Panc1 (cell line): Measurements from ENCODE around the gene AIG1. TPM values are rescaled to one million over a fixed set of nuclear protein-coding genes. Genes with fewer than 3 reads are reported as not detected.

ENCODE experiments used
- ATAC-seq: fragments of 200-7000 bp; cut with Tn5 transposase; 2 replicates; pipeline ENCODE4 v1.9.1; 2020; ENCODE audit warnings: mild to moderate bottlenecking, moderate library complexity
- BruUV-seq: library from RNA; stranded (reverse); fragments of 400-500 nt; replicated peaks from 2 replicates; lab custom pipeline; 2021; lab: Mats Ljungman, UMichigan
- CTCF ChIA-PET: fragments of 300-600 bp; sonication (Branson Sonifier 250); formaldehyde crosslinking; loops from one replicate; lab custom pipeline; 2022; ENCODE audit warnings: antibody characterized with exemption; lab: Charles Lee
- POLR2A ChIA-PET: fragments of 300-600 bp; sonication (Branson Sonifier 250); formaldehyde crosslinking; loops from one replicate; lab custom pipeline; 2022; ENCODE audit warnings: antibody characterized with exemption; lab: Charles Lee
- DNase-seq: peaks from one replicate; pipeline ENCODE4 v3.0.0-alpha.2; 2010; ENCODE audit warnings: low read depth, low spot score
- H3K27ac ChIP-seq: 2 replicates; pipeline ENCODE4 v1.5.1; 2011; ENCODE audit warnings: mild to moderate bottlenecking, low read length, inconsistent platforms
- H3K27me3 ChIP-seq: fragments of 200-500 bp; sonication (Bioruptor generic); 2 replicates; pipeline ENCODE4 v1.6.0; 2014; ENCODE audit warnings: low read length, inconsistent platforms; ENCODE audit not compliant: control insufficient read depth, insufficient read depth
- H3K36me3 ChIP-seq: fragments of 200-500 bp; sonication (Bioruptor generic); 2 replicates; pipeline ENCODE4 v1.5.1; 2014; ENCODE audit warnings: inconsistent platforms, mild to moderate bottlenecking, low read length, moderate library complexity; ENCODE audit not compliant: control insufficient read depth, insufficient read depth
- H3K4me1 ChIP-seq: 2 replicates; pipeline ENCODE4 v1.5.1; 2011; ENCODE audit warnings: inconsistent platforms, mild to moderate bottlenecking, low read length, moderate library complexity; ENCODE audit not compliant: control insufficient read depth, insufficient read depth
- H3K4me3 ChIP-seq, 2 experiments: 2 replicates each; pipeline ENCODE4 v1.5.1; 2011 to 2012; ENCODE audit warnings: low read depth in 2 of 2, low read length in 2 of 2, mild to moderate bottlenecking in 2 of 2, inconsistent platforms in 1 of 2, moderate library complexity in 1 of 2
- H3K9me3 ChIP-seq: fragments of 200-500 bp; sonication (Bioruptor generic); 2 replicates; pipeline ENCODE4 v1.5.1; 2014; ENCODE audit warnings: low read depth, mild to moderate bottlenecking, inconsistent platforms, low read length, moderate library complexity; ENCODE audit not compliant: control insufficient read depth, insufficient read depth
- POLR2AphosphoS5 ChIP-seq: IDR thresholded peaks from 2 replicates; pipeline ENCODE4 v1.6.1; 2012; ENCODE audit warnings: mild to moderate bottlenecking, low read depth, low read length, moderate library complexity
- REST ChIP-seq, 2 experiments: IDR thresholded peaks; 2 replicates each; pipeline ENCODE4 v1.6.1; 2011 to 2012; ENCODE audit warnings: low read depth in 2 of 2, control low read depth in 1 of 2, low read length in 1 of 2, mild to moderate bottlenecking in 1 of 2, moderate library complexity in 1 of 2; ENCODE audit not compliant: insufficient read depth in 1 of 2
- SIN3A ChIP-seq: IDR thresholded peaks from 2 replicates; pipeline ENCODE4 v1.6.1; 2012; ENCODE audit warnings: low read depth, mild to moderate bottlenecking, low read length, moderate library complexity, borderline replicate concordance; ENCODE audit not compliant: insufficient read depth
- TCF7L2 ChIP-seq: IDR thresholded peaks from 2 replicates; pipeline ENCODE4 v1.6.1; 2011; ENCODE audit warnings: mild to moderate bottlenecking, low read depth, low read length, inconsistent platforms
- in situ Hi-C: cut with HindIII; loops from 2 replicates; pipeline ENCODE4 v1.10.0; 2016; ENCODE audit warnings: low sequenced_read_pairs, low pct_unique_long_range_greater_than_20kb
- intact Hi-C: fragments of 100-400 bp; cut with micrococcal nuclease; formaldehyde crosslinking; loops from one replicate; pipeline ENCODE4 v1.10.0; 2022; ENCODE audit not compliant: unreplicated experiment
- total RNA-seq: library from RNA; stranded (reverse); gene quantifications from one replicate; pipeline ENCODE4 v1.2.1, GENCODE V29; 2021; ENCODE audit not compliant: unreplicated experiment
- TF ChIP-seq, protein P1 (sequence below): fragments of 450-650 bp; IDR thresholded peaks from 2 replicates; pipeline ENCODE4 v1.5.1; 2017; ENCODE audit warnings: mild to moderate bottlenecking

The AIG1 gene
- total RNA-seq, 1 experiment from 2014 or later = 23.9 TPM

DNA sequence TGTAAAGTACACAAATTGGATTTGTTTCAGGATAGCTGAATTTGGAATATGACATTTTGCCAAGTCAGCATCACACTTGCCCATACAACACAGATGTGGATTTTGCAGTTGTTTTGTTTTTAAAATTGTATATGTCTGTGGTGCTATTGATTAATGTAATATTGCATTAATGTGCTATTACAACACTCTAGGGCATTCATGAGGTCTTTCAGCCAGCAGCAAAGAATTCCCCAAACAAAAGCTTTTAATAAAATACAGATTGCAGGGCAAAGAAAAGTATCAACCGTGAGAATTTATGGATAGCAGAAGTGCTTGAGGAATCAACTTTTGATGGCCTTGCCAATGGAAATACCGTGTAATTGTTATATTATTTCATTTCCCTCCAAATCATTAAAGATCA, 144.9 kb downstream of the AIG1 start:
- Histone ChIP-seq H3K27ac (no peak overlapping the region), H3K9me3 (no peaks in the 10 kb centered on the region; the same call in 1 of the 2 replicates), H3K36me3 (no peaks in the 10 kb centered on the region), H3K4me3 (no peak overlapping the region), H3K27me3 (no peaks in the 10 kb centered on the region), H3K4me1 (no peaks in the 10 kb centered on the region)
- POLR2A ChIA-PET = no interaction called here
- intact Hi-C loops (no loop called here), in situ Hi-C loops (no loop called here)
- BruUV-seq = no TSS peak
- DNase-seq = no peak
- CTCF ChIA-PET = interaction anchor here (0.5 kb wide), 1 partner anchor 731 kb away, joined by 3 read pairs; no protein-coding TSS in a partner anchor
- TF ChIP-seq REST (IDR thresholded peaks at IDR 0.05; ENCODE audit: insufficient read depth in 1 of 2, low read depth in 2 of 2, low read length in 1 of 2) = no peak
- no peak for TF ChIP-seq TCF7L2
- TF ChIP-seq, protein P1, sequence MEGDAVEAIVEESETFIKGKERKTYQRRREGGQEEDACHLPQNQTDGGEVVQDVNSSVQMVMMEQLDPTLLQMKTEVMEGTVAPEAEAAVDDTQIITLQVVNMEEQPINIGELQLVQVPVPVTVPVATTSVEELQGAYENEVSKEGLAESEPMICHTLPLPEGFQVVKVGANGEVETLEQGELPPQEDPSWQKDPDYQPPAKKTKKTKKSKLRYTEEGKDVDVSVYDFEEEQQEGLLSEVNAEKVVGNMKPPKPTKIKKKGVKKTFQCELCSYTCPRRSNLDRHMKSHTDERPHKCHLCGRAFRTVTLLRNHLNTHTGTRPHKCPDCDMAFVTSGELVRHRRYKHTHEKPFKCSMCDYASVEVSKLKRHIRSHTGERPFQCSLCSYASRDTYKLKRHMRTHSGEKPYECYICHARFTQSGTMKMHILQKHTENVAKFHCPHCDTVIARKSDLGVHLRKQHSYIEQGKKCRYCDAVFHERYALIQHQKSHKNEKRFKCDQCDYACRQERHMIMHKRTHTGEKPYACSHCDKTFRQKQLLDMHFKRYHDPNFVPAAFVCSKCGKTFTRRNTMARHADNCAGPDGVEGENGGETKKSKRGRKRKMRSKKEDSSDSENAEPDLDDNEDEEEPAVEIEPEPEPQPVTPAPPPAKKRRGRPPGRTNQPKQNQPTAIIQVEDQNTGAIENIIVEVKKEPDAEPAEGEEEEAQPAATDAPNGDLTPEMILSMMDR = no peak
- TF ChIP-seq POLR2AphosphoS5 = no peak
- no peak for TF ChIP-seq SIN3A
- ATAC-seq = no peak

GRCh38 chr6:143205991-143206390, 145.3 kb downstream of the AIG1 start:
- intact Hi-C loops (no loop called here), in situ Hi-C loops (no loop called here)
- H3K9me3 ChIP-seq = no peaks in the 10 kb centered on the region; the same call in 1 of the 2 replicates
- no peak for ATAC-seq
- CTCF ChIA-PET = no interaction called here
- POLR2A ChIA-PET = no interaction called here
- DNase-seq = no peak
- H3K27me3 ChIP-seq = no peaks in the 10 kb centered on the region
- no peaks in the 10 kb centered on the region for H3K4me1 ChIP-seq
- H3K4me3 ChIP-seq = no peak overlapping the region
- H3K27ac ChIP-seq = no peak overlapping the region
- H3K36me3 ChIP-seq = no peaks in the 10 kb centered on the region
- no peak for TF ChIP-seq SIN3A
- no peak for TF ChIP-seq REST (IDR thresholded peaks at IDR 0.05; ENCODE audit: insufficient read depth in 1 of 2, low read depth in 2 of 2, low read length in 1 of 2)
- TF ChIP-seq POLR2AphosphoS5 = no peak
- no peak for TF ChIP-seq TCF7L2
- TF ChIP-seq, protein P1 = no peak
- no TSS peak for BruUV-seq
